Stimulated activated naive CD4-positive, alpha-beta T cell (primary cell): ENCODE data around the gene BMP6.
A peak's percentile ranks its signal among the peaks of the same experiment; 100 is the strongest.

ENCODE experiments used
- DNase-seq, 6 experiments: peaks; one replicate each; lab custom pipeline; 2025; lab: John Stamatoyannopoulos, UW

BMP6 gene

DNA sequence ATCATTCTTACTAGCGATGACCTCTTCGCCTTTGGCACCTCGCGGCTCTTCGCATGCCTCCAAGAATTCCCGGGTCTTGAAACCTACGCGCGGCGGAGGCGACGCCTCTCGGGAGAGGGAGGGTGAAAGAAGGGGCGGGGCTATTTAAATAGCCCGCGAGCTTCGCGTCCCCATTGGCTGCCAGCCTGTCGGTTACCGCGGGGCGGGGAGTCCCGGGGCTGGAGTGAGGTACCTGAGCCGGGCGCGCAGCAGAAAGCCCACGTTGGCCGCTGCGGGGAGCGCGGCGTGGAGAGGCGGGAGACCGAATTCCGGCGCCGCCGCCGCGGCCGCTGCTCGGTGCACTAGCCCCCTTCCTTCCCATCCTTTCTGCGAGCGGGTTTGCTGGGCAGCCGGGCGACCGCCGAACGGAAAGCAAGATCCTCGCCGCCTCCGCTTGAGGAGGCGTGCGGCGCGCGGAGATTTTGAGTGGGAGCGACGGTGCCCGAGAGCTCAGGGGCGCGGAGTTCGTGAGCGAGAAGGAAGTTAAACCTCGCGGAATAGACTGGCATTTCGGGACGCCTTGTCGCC lies at the start of gene BMP6:
Gene BMP6 (plus strand): TSS at position 251 of the 567 bp plus-strand sequence. CDS start 857 bp downstream, outside the sequence.
- DNase-seq: peak in 3 of 6 experiments; percentile 4 to 34 (median 5)

DNA sequence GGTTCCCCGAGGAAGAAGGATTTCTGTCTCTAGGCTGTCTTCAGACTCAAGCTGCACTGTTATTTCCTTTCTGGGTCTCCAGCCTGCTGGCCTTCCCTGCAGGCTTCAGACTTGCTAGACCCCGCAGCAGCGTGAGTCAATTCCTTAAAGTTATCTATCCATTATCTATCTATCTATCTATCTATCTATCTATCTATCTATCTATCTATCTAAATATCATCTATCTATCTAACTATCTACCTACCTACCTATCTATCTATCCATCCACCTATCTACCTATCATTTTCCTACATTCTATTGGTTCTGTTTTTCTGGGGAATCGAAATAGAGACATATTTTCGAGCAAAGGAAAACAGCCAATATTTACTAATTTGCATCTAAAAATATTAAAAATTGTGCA lies 48.7 kb upstream of the BMP6 start:
- no peak for DNase-seq

DNA sequence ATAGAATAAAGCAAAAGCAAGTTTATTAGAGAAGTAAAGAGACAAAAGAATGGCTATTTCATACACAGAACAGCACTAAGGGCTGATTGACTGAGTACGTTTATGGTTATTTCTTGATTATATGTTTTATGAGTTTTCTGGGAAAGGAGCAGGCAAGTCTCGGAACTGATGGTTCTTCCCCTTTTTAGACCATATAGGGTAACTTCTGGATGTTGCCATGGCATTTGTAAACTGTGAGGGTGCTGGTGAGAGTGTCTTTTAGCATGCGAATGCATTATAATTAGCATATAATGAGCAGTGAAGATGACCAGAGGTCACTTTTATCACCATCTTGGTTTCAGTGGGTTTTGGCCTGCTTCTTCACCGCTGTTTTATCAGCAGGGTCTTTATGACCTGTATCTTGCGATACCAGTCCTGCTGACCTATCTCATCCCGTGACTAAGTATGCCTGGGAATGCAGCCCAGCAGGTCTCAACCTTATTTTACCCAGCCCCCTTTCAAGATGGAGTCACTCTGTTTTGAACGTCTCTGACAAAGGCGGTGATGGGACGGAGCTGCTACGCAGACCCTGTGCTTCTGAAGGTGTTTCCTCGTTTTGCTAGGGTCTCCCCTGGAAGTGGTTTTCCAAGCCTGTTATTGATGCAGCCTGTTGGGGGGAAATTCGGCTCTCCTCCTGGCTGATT lies 45.4 kb upstream of the BMP6 start:
- no peak for DNase-seq

DNA sequence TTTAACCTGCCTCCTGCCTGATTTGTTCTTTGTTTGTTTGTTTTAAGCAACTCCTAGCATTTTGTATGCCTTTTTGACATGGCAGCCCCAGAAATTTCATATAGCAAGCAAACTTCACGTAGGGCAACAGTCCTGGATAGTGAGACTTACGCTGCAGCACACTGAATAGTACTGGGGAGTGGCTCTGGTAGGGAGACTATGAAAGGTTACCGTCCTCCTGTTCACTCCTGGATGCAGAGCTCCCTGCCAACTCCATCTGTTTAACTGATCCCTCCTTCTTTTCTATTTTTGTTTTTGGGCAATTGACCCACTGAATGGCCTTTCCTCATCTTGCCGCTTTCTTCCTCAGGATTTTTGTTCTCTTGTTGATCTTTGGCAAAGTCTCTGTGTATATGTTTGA lies 44.5 kb upstream of the BMP6 start:
- DNase-seq: no peak

DNA sequence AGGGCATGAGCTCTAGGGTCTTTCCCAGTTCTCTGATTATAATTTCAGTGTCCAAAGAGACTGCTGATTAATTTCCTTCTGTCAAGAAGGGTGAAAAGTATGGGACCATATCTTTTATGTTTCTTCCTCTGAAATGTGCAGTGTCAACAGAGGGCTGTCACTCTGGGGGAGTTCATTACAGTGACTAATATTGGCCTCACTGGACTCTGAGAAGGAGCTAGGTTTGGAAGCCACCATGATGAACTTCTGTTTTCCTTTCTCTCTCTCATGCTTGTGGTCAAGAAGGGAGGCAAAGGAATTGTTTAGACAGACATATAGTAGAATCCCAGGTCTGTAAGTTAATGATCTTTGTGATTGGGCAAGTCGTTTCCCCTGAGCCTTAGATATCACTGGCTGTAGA lies 41.8 kb upstream of the BMP6 start:
- DNase-seq: no peak

DNA sequence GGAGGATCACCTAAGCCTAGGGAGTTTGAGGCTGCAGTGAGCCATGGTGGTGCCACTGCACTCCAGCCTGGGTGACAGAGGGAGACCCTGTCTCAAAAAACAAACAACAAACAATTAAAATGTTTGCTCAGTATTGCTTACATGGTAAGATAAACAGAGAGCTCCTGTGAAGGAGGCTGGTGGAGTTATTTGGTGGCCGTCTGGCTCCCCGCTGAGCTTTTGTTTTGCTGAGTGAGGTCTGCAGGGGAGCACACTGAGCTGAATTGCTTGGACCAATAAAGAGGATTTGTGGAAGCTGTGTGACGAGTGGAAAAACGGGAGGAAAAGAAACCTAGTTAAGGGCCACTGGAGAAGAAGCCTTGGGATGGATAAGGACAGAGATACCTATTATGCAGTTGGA lies 41.1 kb upstream of the BMP6 start:
- DNase-seq: no peak

DNA sequence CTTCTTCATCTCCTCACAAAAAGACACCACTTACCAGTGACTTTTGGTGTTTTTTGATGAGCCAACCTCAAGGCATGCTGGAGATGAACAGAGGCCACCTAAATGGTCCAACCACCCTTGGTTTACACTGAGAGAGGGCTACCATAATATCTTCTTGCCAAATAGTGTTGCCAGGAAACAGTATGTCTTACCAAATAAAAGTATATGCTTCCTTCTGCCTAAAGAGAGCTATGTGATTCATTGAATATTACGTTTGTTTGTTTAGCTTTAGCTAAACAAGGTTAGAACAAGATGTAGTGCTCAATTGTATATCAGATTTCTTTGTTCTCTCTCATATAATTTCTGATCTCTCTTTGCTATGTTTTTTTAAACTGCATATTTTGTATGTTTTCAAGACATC lies 40.6 kb upstream of the BMP6 start:
- DNase-seq: no peak

DNA sequence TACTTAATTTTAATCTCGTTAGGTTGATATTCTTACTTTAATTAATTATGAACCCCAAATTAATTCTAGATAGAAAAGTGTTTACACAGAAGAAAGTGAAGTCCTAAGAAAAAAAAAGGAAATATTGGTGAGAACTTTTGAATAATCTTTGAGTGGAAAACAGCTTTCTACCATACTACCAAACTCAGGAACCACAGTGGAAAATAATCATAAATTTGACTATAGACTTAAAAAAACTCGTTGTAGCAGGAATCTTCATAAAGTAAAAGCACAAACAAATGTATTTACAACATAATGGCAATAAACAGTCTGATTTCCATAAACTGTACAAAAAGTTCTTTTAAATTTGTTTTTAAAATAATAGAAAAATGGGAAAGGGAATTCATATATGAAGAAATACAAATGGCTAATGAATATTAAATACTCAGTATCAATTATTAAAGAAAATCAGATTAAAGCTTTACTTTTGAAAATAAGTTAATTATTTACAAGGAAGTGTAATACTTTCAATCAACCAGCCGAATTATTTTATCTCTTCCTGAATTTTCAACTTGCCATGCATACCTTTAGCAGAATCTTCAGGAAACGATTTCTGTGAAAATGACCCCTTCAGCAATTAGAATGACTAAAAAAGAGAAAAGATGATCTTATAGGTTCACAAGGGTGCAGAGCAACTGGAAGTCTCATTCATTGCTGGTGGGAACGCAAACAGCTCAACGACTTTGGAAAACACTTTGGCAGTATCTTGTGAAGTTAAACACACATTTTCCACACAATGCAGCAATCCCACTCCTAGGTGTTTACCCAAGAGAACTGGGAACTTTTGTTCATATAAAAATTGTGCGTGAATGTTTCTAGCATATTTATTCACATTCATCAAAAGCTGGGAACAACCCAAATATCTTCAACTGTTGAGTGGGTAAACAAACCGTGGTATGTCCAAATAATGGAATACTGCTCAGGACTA lies 38.5 kb upstream of the BMP6 start:
- no peak for DNase-seq

DNA sequence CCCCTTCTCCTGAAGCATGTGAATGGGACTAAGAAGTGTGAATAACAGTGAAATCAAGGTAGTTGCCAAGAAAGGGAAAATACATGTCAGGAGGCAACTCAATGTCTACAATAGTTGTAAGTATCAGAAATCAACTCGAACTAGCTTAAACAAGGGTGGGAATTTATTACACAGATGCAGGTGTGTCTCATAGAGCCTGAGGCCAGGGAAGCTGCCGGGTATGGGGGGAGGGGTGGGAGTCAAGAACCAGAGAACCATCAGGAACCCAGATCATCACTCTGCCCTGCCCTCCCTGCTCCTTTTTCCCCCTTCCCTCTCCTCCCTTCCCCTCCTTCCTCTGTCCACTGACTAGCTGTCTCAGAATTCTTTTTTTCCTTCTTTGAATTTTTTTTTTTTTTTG lies 34.9 kb upstream of the BMP6 start:
- no peak for DNase-seq

DNA sequence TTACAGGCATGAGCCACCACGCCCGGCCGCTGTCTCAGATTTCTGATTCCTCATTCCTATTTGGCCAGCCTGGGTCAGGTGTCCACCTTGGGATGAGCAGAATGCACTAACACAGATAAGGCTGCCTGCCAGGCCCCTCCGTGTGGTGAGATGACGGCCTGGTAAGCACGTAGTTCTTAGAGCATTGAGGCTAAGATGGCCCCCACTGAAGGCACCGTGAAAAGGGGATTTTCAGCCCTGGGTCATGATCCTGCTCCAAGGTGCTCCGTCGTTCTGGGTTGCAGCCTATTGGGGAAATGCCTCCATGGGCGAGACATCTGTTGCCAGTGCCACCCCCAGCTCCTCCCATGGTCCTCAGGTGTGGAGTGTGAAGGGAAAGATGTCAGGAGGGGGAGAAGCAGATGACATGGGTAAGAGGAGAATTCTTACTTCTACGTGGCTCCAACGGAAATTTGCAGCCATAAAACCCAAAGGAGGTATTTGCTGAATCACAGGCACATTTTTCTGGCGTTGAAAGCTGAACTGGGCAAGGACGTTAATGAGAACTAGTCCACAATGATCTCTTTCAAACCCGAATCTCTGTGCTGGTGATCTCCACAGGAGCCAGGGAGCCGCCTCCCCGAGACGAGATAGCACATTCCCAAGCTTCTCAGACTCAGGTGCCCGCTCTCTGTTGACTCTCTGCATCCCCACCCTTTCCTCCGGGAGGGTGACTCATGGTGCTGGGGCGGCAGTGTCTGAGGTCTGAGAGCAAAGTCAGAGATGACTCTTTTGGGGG lies 34.0 kb upstream of the BMP6 start:
- no peak for DNase-seq

DNA sequence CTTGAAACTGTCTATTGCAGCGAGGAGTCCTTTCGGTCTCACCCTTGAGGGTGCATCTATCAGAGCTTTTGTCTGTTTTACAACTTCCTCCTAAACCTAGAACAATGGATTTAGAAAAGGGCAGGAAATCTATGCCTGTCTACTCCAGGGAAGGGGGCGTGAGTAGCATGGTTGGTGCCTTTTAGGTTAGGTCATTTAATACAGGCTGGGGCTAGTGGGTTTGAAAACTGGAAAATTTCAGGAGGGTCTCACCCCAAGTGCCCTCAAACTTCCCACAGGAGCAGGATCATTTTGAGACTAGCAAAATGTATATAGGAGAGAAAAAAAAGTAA lies 33.5 kb upstream of the BMP6 start:
- DNase-seq: no peak

DNA sequence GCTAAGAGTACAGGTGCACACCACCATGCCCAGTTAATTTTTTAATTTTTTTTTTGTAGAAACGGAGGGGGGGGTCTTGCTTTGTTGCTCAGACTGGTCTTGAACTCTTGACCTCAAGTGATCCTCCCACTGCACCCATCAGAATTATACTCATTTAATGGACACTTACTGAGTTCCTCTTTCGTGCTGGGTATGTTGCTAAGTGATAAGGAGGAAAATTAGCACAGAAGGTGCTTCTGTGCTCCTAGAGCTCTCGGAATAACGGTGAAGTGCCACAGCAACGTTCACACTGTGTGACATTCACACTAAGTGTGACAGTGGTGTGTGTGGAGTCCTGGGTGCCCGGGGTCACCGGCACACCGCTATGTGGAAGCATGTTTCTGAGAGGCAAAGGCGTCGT lies 32.1 kb upstream of the BMP6 start:
- DNase-seq: no peak

DNA sequence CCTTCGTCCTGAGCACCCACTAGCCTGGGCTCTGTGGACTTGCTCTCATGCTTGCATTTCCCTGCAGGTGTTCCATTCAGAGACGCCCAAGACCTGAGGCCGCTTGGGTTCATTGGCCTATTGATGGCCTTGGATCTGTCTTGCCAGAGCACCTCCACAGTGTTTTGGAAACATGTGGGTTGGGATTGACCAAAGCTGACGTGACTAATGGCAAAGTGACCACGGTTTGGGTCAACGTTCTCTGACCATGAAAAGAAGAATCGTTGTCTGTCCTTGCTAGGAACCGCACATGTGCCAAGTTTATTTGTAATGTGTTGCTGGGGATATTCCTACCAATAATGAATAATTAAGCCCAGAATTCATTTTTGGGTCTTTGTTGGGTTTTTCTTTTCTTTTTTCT lies 29.8 kb upstream of the BMP6 start:
- no peak for DNase-seq

DNA sequence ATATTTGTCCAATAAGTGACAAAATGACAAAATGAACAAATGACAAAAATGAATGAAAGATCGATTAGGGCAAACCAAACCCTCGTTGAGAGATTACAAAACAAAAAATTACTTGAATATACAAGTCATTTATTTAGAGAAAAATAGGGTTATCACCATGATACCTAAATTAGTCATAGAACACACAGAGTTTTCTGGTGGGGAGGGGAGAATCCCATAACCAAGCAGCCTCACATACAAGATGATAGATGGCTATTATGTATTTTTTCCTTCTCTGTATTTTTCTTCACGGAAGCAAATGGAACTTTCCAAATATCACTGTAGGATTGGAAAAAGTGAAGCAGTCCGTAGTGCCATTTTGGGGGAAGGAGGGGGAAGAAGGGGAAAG lies 28.5 kb upstream of the BMP6 start:
- no peak for DNase-seq

DNA sequence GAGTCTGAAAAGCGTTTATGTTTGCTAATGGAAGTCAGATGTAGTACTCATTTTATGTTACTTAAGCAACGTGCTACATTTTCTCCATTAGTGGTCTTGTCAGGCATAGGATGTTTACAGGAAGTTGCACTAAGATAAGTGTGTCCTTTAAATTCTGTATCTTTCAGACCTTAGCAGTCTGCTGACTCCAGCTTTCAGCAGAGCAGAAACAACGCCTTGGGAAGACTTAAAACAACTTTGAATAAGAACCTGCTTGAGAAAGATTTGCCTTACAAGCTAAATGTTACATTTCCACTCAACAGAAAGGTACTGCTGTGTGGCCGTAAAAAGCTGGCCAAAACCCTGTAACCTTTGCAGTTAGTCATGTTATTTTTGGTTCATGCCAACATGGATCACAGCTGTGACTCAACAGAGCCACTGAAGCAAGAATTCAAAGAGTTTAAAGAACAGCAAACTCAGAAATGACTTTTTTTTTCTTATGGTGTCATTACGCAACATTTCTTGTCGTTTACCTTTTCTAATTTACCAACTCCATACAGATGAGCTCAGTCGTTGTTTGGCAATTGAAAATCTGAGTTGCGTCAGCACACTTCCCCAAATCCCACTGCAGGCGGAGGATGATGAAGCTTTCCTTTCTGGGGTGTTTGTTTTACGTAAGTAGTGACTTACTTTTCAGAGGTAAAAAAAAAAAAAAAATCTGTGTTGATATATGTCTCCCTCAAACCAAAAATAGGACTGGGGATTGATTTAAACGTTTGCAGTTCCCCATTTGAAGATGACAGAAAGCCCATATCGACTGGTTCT lies 27.9 kb upstream of the BMP6 start:
- DNase-seq: no peak

DNA sequence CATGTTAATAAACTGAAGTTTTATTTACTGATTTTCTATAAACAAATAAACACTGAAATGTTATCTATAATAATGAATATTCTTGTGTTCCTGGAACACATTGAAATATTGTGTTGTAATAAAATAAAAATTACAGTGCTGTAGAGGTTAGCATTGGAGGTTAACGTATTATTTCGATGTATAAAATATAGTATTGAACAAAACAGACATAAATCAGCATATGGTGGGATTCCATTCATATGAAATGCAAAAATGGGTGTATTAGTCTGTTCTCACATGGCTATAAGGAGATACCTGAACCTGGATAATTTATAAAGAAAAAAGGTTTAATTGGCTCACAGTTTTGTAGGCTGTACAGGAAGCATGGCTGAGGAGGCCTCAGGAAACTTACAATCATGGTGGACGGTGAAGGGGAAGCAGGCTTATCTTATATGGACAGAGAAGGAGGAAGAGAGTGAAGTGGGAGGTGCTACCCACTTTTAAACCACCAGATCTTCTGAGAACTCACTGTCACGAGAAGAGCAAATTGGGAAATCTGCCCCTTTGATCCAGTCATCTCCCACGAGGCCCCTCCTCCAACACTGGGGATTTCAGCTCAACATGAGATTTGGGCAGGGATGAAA lies 24.6 kb upstream of the BMP6 start:
- no peak for DNase-seq

DNA sequence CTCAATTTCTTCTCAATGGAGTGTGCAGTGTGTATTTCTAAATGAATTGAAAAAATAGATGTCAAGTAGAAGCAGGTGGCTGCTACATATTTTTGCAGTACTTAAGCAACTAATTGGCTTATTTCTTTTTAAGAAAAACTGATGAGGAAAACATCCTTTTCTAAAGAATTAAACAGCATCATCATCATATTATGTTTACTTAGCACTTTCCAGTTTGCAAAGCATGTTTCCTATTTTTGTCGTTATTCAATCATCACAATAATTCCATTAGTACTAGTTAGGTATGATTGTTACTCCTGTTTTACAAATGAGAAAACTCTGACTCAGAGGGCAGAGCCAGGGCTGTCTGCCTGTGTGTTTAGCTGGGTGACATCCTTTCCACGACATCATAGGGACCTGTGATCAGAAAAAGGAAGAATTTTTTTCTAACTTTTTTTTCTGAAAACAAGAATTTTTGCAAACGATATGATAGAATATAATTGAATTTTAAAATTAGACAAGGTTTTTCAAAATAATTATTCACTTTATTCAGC lies 22.7 kb upstream of the BMP6 start:
- no peak for DNase-seq

DNA sequence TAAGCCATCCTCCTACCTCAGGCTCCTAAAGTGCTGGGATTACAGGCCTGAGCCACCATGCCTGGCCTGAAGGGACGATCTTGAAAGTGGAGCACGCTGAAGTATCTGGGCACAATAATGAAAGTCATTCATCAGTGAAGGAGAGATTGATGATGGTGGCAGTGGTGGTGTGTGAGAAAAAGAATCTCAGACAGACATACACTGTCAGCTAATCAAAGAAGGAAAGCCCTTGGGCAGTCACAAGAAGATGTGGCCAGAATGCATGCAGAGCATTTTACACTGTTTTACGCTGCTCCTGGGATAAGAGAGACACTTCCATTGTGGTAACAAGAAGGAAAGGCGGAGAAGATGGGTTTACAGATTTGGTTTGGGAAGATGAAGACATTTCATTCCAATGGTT lies 20.4 kb upstream of the BMP6 start:
- no peak for DNase-seq

DNA sequence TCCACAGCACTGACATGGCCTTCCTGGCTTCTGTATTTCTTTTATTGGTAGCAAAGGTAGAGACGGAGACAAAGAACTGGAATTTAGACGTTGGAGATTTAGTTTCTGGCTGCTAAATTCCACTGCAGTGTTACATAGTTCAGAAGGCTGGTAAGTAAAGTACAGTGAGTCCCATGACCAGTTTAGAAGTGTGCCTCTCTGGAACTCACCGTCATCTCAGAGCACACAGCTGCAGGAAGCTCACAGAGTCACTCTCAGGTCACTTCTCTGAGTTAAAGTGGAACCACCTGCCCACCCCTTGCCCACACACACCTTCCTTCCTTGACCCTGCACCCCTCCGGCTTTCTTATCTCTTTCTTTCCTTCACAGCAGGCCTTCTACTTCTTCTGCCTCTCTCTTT lies 19.6 kb upstream of the BMP6 start:
- no peak for DNase-seq

DNA sequence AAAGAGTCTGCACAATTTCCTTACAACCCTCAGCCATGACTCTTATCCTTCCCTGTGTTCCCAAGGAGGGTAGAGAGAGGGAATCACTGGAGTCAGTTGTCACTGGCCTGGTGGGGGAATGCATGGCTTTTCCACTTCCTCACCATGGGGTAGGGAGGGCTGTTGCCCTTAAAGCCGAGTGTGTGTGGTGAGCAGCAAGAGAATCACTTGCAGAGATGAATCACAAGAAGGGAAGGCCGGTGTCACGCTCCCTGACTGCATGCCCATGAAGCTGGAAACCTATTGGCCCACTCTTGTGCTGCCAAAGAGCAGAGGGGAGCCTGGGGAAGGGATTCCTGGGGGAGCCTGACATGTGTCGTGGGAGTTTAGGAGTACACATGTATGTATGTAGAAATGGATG lies 18.1 kb upstream of the BMP6 start:
- no peak for DNase-seq

DNA sequence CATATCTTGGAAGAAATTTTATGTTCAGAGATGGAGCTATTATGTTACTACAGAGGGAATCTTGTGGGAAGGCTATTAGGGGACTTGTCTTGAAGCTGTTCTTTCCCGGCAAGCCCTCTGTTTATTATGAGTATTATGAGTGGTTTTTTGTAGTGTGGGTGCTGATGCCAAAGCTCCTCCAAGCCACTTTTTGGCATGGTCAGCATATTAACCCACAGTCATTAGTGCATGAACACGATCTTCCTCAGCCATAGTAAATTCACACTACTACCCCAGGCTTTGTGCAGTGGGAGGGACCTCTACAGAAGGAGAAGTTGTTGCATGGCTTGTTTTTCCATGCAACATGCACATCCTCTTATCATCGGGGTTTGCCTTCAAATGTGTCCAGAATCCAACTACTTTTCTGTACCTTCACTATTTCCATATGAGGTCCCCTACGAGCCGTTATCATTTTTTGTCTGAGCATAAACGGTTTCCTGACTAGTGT lies 6.5 kb upstream of the BMP6 start:
- no peak for DNase-seq
